GM12891 (cell line): ENCODE results near the gene ASB18.

Experiments used
- DNase-seq: peaks from one replicate; pipeline ENCODE4 v3.0.0; 2011; ENCODE audit warnings: low spot score; ENCODE audit not compliant: insufficient read length
- FAIRE-seq: peaks from 2 replicates; lab custom pipeline; 2011; peaks lifted over from hg19 to GRCh38; lab: Jason Lieb, UNC
- PAX5 ChIP-seq: IDR thresholded peaks from 2 replicates; pipeline ENCODE4 v1.6.1; 2011; ENCODE audit warnings: low read length, moderate library complexity, mild to moderate bottlenecking; ENCODE audit not compliant: insufficient read depth, severe bottlenecking
- POLR2A ChIP-seq: IDR thresholded peaks from 2 replicates; pipeline ENCODE4 v1.6.1; 2011; ENCODE audit warnings: low read depth, low read length, control low read depth
- POLR2AphosphoS5 ChIP-seq: IDR thresholded peaks from 2 replicates; pipeline ENCODE4 v1.6.1; 2011; ENCODE audit warnings: low read depth, low read length, control low read depth
- POU2F2 ChIP-seq: IDR thresholded peaks from 2 replicates; pipeline ENCODE4 v1.6.1; 2011; ENCODE audit warnings: low read depth, mild to moderate bottlenecking, control low read depth, low read length, moderate library complexity
- SPI1 ChIP-seq: IDR thresholded peaks from 2 replicates; pipeline ENCODE4 v1.6.1; 2011; ENCODE audit warnings: low read depth, low read length, control low read depth
- TAF1 ChIP-seq: IDR thresholded peaks from 2 replicates; pipeline ENCODE4 v1.6.1; 2011; ENCODE audit warnings: low read depth, low read length, control low read depth

Gene ASB18

DNA sequence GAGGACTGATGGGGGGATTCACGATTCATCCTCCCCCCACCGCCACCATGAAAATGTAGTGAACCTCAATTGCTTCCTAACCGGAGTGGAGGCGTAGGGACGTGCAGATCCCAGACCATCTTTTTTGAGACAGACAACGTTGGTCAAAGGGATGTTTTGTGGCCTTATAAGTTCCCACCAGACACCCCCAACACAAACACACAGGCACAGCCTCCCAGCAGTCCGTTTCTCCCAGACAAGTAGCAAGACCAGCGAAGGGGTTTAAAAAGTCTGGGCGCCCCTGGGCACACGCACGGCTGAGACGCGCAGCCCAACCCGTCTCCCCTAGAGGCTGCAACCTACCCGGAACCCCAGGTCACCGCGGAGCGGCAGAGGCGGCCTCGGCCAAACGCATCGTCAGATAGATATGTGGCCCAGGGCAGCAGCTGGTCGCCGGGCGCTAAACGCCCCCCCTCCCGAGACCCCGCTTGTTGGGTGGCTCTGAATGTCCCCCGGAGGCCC lies 97.4 kb downstream of the ASB18 start:
- FAIRE-seq = no peak
- DNase-seq = no peak

DNA sequence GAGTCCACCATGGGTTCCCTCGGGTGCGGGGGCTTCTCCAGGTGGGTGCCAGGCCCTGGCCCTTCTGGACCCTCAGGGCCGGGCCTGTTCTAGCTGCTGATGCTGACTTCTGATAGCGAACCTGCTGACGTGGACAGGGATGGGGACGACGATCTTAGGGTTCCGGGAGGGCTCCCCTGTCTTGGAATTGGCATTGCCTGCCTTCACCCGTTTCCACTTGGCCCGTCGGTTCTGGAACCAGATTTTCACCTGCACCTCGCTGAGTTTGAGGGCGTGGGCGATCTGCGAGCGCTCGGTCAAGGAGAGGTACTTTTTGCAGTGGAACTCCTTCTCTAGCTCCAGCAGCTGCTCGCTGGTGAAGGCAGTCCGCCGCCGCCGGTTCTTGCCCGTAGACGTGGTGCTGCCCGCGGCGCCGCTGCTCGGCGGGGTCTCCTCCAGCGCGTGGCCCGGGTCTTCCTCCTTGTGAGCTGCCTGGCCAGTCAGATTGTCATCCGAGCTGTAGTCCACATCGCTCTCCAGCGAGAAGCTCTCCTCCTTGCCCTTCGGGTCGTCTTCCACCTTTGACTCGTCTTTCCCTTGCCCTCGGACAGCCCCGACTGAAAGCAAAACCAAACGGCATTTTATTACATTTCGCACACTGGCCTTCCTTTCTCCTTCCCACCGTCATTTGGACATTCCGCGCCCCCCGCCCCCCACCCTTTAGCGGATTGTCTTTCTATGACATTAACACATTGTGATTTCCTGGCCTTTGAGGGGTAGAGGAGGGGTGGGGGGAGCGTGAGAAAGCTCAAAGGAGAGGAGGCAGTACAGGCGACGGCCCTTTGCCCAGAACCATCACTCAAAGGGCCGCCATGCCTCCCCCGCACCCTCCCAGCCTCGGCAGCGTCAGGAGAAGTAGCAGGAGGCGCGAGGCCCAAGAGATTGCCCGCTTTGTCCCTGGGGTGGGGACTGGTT lies 98.1 kb downstream of the ASB18 start:
- DNase-seq (no peak), FAIRE-seq (no peak)
- TF ChIP-seq PAX5 = no peak
- TF ChIP-seq POLR2A = no peak
- no peak for TF ChIP-seq POU2F2
- TF ChIP-seq SPI1 = no peak
- TF ChIP-seq TAF1 = no peak
- no peak for TF ChIP-seq POLR2AphosphoS5

More for the DNA sequence above, 97.4 kb downstream of the ASB18 start:
- TF ChIP-seq POLR2AphosphoS5 = no peak
- no peak for TF ChIP-seq POLR2A
- no peak for TF ChIP-seq TAF1
- TF ChIP-seq SPI1 = no peak
- TF ChIP-seq POU2F2 = no peak
- no peak for TF ChIP-seq PAX5

- TF ChIP-seq POU2F2 = no peak
- no peak for TF ChIP-seq PAX5
- TF ChIP-seq SPI1 = no peak
- no peak for TF ChIP-seq TAF1
- TF ChIP-seq POLR2AphosphoS5 = no peak
- no peak for TF ChIP-seq POLR2A
- FAIRE-seq (no peak), DNase-seq (no peak)
These were observed 99.0 kb downstream of the ASB18 start for GRCh38 chr2:236164925-236165841.

GRCh38 chr2:236164201-236164924 lies 99.8 kb downstream of the ASB18 start:
- DNase-seq (no peak), FAIRE-seq (no peak)
- TF ChIP-seq SPI1 = no peak
- TF ChIP-seq TAF1 = no peak
- no peak for TF ChIP-seq POLR2AphosphoS5
- TF ChIP-seq POLR2A = no peak
- TF ChIP-seq POU2F2 = no peak
- no peak for TF ChIP-seq PAX5

DNA sequence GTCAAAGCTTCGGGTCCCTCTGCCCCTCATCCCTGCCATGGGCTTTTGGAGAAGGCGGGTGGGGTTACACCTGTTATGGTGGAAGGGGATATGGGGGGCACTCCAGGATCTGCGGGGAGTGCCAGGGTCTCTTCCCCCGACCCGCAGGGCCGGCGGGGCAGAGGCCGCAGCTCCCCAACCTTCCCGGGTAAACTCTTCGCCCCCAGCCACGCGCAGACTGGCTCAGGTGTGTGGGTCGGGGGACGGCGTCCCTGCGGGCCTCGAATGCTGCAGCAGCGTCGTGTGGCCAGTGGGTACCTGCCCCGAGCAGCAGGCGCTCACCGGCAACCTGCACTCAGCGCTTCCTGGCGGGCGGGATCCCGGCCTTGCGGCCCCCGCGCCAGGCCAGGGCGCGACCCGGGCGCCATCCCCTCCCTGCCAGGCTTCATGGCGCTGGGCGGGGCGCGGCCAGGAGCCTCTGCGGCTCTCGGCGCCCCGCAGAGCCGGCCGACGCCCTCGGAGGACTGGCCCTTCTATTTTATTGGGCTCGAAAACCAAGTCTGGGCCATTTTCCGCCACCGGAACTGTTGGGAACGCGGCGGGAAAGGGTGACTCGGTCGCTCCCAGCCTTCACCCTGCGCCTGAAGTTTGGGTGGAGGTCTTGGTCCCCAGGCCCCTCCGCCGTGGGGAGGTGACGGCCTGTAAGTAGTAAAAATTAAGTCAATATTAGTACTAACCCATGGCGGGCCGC lies 100.6 kb downstream of the ASB18 start:
- TF ChIP-seq POLR2A (no peak), PAX5 (no peak), TAF1 (no peak), POU2F2 (no peak), SPI1 (no peak), POLR2AphosphoS5 (no peak)
- DNase-seq (no peak), FAIRE-seq (no peak)

- no peak for DNase-seq
- TF ChIP-seq PAX5 (no peak), SPI1 (no peak), POLR2AphosphoS5 (no peak), POU2F2 (no peak), POLR2A (no peak), TAF1 (no peak)
These were observed 101.2 kb downstream of the ASB18 start for GRCh38 chr2:236162882-236163470.

GRCh38 chr2:236162031-236162845 lies 102.0 kb downstream of the ASB18 start:
- TF ChIP-seq TAF1 (no peak), SPI1 (no peak), POU2F2 (no peak), PAX5 (no peak), POLR2A (no peak), POLR2AphosphoS5 (no peak)
- FAIRE-seq (no peak), DNase-seq (no peak)

More at GRCh38 chr2:236162882-236163470, 101.2 kb downstream of the ASB18 start:
- no peak for FAIRE-seq
